SK-N-MC (cell line): ENCODE results near the gene KRTAP4-4.
"Not testable (repeated sequence)": the region's sequence is repeated elsewhere in the genome, so short reads cannot be mapped to it uniquely, and the experiment has no call there.

Experiments used
- EZH2 ChIP-seq: fragments of 200-600 bp; sonication (generic); IDR thresholded peaks from one replicate; pipeline ENCODE4 v1.6.1; 2017; ENCODE audit warnings: antibody characterized with exemption
- POLR2AphosphoS5 ChIP-seq: IDR thresholded peaks from 2 replicates; pipeline ENCODE4 v1.6.1; 2012; ENCODE audit warnings: mild to moderate bottlenecking, low read depth, low read length, borderline replicate concordance

DNA sequence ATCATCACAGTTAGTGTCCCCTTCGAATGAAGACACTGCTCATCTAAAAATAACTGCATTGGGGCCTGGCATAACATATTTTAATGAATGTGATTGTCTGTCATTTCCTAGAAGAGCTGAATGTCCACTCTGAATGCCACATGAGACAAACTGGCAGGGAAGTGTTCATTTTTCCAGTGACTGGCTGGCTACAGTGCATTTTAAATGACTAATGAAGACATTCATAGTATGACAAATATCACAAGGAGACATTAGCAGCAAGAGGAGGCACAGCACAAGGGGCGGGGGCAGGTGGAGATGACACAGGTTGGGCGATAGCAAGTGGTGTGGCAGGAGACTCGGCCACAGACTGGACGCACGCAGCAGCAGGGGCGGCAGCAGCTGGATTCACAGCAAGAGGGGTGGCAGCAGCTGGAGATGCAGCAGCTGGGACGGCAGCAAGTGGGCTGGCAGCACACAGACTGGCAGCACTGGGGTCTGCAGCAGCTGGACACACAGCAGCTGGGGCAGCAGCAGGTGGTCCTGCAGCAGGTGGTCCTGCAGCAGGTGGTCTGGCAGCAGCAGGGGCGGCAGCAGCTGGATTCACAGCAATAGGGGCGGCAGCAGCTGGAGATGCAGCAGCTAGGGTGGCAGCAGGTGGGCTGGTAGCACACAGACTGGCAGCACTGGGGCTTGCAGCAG lies 11.4 kb downstream of the KRTAP4-4 start:
- TF ChIP-seq EZH2, POLR2AphosphoS5: not testable (repeated sequence)
